Measurements from ENCODE around the gene CCDC112.
"Not testable (repeated sequence)": the region's sequence is repeated elsewhere in the genome, so short reads cannot be mapped to it uniquely, and the experiment has no call there.

CCDC112 gene

DNA sequence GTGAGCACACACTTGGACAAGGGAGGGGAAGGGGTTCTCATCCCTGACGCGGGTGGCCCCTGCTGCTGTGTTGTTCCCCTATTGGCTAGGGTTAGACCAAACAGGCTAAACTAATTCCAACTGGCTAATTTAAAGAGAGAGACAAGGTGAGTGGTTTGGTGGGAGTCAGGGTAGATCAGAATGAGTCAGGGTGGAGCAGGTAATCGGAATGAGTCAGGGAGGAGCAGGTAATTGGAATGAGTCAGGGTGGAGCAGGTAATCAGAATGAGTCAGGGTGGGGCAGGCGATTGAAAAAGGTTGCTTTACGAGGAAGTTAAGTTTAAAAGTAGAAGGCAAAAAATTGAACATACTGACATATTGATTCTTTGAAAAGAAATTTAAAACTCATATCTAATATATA lies 47.1 kb downstream of the CCDC112 start:
- not testable (repeated sequence) for DNase-seq

DNA sequence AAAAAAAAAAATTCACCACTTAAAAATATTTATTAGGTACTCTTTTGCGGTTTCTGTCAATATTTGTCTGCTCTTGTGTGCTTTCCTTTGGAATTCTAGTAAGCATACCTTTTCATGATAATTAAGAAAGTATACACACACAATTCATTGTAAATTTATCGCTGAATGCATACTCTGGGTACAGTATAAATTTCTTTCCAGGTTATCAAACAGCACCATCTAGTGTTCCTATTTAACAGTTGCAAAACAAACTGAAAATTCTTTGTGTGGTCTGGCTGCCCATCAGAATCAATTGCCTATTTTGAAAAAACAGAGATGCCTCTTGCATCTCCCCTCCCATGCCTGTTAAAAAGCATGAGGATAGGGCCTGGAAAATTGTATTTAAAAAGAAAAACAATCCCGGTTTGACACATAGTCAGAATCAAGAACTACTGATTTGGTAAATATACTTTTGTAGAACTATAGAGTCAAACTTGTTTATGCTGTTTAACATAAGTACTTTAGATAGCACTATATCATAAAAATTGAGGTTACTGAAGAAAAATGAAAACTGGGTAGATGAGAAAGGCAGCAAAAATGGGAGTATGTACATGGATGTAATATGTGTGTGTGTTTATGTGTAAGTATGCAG lies 50.0 kb downstream of the CCDC112 start:
- peak; percentile 52 for DNase-seq

DNA sequence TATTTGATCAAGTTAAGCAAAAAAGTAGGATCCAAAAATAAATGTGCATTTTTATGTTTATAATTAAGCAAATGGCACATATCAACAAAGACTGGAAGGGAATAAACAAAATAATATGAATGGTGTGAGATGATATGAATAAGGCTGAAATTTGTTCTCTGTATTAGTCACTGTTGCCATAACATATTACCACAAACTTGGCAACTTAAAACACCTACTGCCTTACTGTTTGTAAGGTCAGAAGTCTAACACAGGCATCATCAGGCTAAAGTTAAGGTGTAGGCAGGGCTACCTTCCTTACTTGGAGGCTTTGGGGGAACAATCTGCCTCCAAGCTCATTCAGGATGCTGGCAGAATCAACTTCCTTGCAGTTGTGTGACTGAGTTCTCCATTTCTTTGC lies 53.0 kb downstream of the CCDC112 start:
- no peak for DNase-seq

DNA sequence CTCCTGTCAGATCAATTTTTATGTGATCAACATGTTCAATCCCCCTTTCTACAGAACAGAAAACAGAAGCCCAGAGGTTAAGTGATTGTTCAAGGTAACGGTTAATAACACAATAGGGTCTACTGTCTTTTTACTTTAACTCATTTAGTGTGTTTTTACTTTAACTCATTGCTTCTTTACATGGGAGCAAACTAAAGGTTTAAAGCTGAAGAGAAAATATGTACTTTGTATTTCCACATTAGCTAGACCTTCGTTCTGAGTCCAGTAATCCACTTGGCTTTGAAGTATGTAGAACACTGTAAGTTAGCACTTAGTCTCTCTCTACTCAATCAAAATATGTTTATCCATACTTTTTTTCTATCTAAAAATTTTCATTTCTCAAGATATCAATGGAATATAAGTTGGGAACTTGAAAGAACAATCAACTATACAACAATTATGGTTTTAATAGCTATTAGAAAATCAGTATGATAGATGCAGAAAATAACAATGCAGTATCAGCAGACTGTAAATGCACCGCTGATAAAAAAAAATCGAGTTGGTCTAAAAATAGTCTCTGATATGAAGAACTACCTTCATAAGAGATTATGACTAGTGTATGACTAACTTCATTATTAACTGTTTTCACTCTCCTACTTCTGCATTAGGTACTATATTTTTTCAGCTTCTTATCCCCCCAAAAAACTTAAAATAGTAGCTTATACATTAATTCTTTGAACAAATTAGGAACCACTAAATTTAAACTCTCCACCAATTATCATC lies 54.4 kb downstream of the CCDC112 start:
- no peak for DNase-seq

DNA sequence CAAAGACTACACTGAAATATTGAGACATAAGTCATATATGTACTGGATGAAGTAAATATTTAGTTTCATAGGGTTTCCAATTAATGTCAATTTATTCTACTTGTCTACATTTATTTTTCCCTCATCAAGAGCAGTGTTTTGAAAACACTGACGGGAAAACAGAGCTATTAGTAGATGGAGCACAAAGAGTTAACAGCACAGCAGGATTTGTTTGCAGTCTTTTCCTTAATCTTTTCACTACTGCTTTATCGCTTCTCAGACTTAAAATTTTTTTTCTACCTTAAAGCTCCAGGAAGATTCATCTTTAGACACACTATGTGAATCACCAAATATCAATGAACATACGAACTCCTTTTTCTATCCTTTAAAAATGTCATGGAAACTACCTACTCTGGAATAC lies 59.4 kb downstream of the CCDC112 start:
- no peak for DNase-seq

DNA sequence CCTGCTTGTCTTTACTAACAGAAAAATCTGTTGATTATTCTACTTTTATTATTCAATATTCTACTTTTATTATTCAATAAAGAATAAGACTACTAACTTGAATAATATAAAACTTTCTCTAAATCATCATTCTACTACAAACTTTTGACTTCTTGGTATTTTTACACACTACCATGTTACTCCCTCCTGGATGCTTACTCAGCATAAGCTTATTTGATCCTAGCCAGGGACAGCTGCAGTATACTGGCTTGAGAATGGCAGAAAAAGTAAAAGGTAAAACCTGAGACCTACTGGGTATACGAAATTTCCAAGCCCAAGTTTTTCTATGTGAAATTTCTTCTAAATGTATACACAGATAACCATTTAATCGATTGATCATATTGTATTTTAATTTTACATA lies 59.9 kb downstream of the CCDC112 start:
- DNase-seq, result no peak

DNA sequence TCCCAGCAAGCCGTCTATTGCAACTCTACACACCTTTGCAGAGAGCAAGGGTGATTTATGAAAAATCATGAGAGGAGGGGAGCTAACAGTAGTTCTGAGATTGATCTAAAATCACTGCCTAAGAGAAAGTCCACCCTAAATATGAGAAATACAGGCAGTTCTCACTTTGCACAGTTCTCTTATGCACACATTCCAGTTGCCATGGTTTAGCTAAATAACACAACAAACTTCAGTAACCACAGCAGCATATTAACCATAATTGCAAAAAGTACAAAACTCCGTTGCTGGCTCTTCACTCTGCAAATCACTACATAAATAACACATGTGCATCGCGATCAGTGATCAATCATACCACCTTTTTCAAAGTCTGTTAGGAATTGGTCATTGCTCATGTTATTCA lies 64.9 kb downstream of the CCDC112 start:
- no peak for DNase-seq

DNA sequence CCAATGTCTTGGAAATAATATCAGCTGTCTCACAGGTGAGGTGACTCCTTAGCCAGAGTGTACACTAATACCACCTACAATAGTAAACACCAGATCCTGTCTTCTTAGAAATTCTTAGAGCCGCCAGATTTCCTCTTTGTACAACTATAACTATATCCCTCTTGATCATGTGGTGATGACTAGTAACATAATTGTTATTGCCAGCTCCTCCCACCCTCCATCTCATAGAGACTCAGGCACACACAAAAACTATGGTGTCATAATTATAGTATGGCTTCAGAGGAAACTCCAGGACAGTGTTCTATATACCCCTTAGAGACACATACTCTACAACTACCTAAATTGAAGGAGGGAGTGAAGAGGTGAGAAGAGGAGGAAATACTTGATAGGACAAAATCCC lies 66.8 kb downstream of the CCDC112 start:
- DNase-seq, result no peak

DNA sequence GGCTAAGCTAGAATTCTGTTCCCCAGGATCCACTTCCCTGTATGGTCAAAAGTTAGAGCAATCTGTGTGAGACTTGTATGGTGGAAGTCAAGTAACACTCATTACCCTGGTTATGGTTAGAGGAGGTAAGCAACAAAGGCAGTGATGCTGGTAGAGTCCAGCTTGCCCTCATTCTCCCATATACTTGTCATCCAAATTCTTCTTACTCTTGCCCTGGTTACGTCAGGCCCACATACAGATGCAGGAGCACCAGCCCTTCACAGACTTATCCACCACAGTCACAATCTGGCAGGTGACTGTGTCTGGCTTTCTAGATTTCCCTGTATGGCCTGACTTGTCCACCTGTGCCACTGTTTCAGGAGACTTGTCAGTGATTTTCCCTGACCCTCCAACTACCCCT lies 69.2 kb downstream of the CCDC112 start:
- no peak for DNase-seq
